WTC11 (cell line): Measurements from ENCODE around the gene PCBP3. TPM values are rescaled to one million over a fixed set of nuclear protein-coding genes. Genes with fewer than 3 reads are reported as not detected.

ENCODE experiments used
- ATAC-seq: fragments of 200-7000 bp; cut with Tn5 transposase; 2 replicates; pipeline ENCODE4 v1.10.0; 2021; ENCODE audit warnings: mild to moderate bottlenecking, moderate library complexity
- CTCF ChIA-PET: fragments of 300-600 bp; sonication (Branson Sonifier 250); formaldehyde crosslinking; loops from one replicate; lab custom pipeline; 2021; ENCODE audit warnings: antibody characterized with exemption; lab: Charles Lee
- POLR2A ChIA-PET: fragments of 350-600 bp; sonication (Branson Sonifier 250); formaldehyde crosslinking; loops from one replicate; lab custom pipeline; 2021; ENCODE audit warnings: antibody characterized with exemption; lab: Charles Lee
- DNase-seq: peaks from one replicate; pipeline ENCODE4 v3.0.0; 2021; ENCODE audit warnings: low spot score
- H3K27ac Mint-ChIP-seq: 2 replicates; pipeline ENCODE4 v1.8.0; 2021; ENCODE audit warnings: mixed read lengths
- H3K27me3 Mint-ChIP-seq: 2 replicates; pipeline ENCODE4 v1.8.0; 2021; ENCODE audit warnings: low read depth, mild to moderate bottlenecking, moderate library complexity, mixed read lengths
- H3K36me3 Mint-ChIP-seq: 2 replicates; pipeline ENCODE4 v1.8.0; 2021; ENCODE audit warnings: mixed read lengths
- H3K4me1 Mint-ChIP-seq: 2 replicates; pipeline ENCODE4 v1.8.0; 2022; ENCODE audit warnings: mixed read lengths
- H3K4me3 Mint-ChIP-seq: 2 replicates; pipeline ENCODE4 v1.8.0; 2021; ENCODE audit warnings: mild to moderate bottlenecking, moderate library complexity, mixed read lengths
- H3K9me3 Mint-ChIP-seq: 2 replicates; pipeline ENCODE4 v1.8.0; 2021; ENCODE audit warnings: mixed read lengths
- GABPB1 ChIP-seq: sonication (generic); formaldehyde crosslinking; IDR thresholded peaks from 2 replicates; pipeline ENCODE4 v1.8.1; 2023; ENCODE audit warnings: mild to moderate bottlenecking, missing genetic modification reagents
- JAZF1 ChIP-seq: fragments of 250-450 bp; sonication (Bioruptor Pico); IDR thresholded peaks from 2 replicates; pipeline ENCODE4 v1.9.0; 2021; ENCODE audit warnings: moderate library complexity, mild to moderate bottlenecking, inconsistent platforms
- JUN ChIP-seq: sonication (generic); formaldehyde crosslinking; IDR thresholded peaks from 2 replicates; pipeline ENCODE4 v1.8.0; 2023; ENCODE audit warnings: mild to moderate bottlenecking, missing genetic modification reagents
- NFATC4 ChIP-seq: fragments of 250-450 bp; sonication (Bioruptor Pico); IDR thresholded peaks from 2 replicates; pipeline ENCODE4 v1.9.0; 2021; ENCODE audit warnings: mild to moderate bottlenecking
- PRRX2 ChIP-seq: fragments of 250-450 bp; sonication (Bioruptor Pico); IDR thresholded peaks from 2 replicates; pipeline ENCODE4 v1.8.0; 2021; ENCODE audit warnings: mild to moderate bottlenecking
- SMAD3 ChIP-seq: sonication (generic); formaldehyde crosslinking; IDR thresholded peaks from 2 replicates; pipeline ENCODE4 v1.8.0; 2022; ENCODE audit warnings: missing genetic modification reagents, mild to moderate bottlenecking, borderline replicate concordance
- SMAD4 ChIP-seq: sonication (generic); formaldehyde crosslinking; IDR thresholded peaks from 2 replicates; pipeline ENCODE4 v1.8.0; 2022; ENCODE audit warnings: mild to moderate bottlenecking, missing genetic modification reagents
- ZBTB43 ChIP-seq: sonication (generic); formaldehyde crosslinking; IDR thresholded peaks from 2 replicates; pipeline ENCODE4 v1.8.1; 2023; ENCODE audit warnings: mild to moderate bottlenecking, missing genetic modification reagents
- ZNF232 ChIP-seq: sonication (generic); formaldehyde crosslinking; IDR thresholded peaks from 2 replicates; pipeline ENCODE4 v1.8.0; 2022; ENCODE audit warnings: mild to moderate bottlenecking, missing genetic modification reagents
- ZNF671 ChIP-seq: fragments of 250-450 bp; sonication (Bioruptor Pico); IDR thresholded peaks from 2 replicates; pipeline ENCODE4 v1.8.0; 2021; ENCODE audit warnings: mild to moderate bottlenecking
- total RNA-seq: library from RNA; stranded (reverse); gene quantifications from 3 replicates; pipeline ENCODE4 v1.2.3, GENCODE V29; 2021
- TF ChIP-seq, protein P1 (sequence below): sonication (generic); formaldehyde crosslinking; conservative IDR thresholded peaks from 2 replicates; pipeline ENCODE4 v1.8.1; 2023; ENCODE audit warnings: mild to moderate bottlenecking, low read depth, missing genetic modification reagents, moderate library complexity
- TF ChIP-seq, protein P2 (sequence below): sonication (generic); formaldehyde crosslinking; IDR thresholded peaks from 2 replicates; pipeline ENCODE4 v1.8.1; 2023; ENCODE audit warnings: mild to moderate bottlenecking, missing genetic modification reagents, moderate library complexity
- TF ChIP-seq, protein P3 (sequence below): fragments of 250-450 bp; sonication (Bioruptor Pico); IDR thresholded peaks from 2 replicates; pipeline ENCODE4 v1.9.0; 2021; ENCODE audit warnings: mild to moderate bottlenecking
- TF ChIP-seq, protein P4 (sequence below): sonication (generic); formaldehyde crosslinking; IDR thresholded peaks from 2 replicates; pipeline ENCODE4 v1.8.0; 2023; ENCODE audit warnings: missing genetic modification reagents, mild to moderate bottlenecking, borderline replicate concordance
- TF ChIP-seq, protein P5 (sequence below): fragments of 250-450 bp; sonication (Bioruptor Pico); IDR thresholded peaks from 2 replicates; pipeline ENCODE4 v1.9.0; 2021; ENCODE audit warnings: moderate library complexity, mild to moderate bottlenecking, inconsistent platforms, borderline replicate concordance
- TF ChIP-seq, protein P6 (sequence below): sonication (generic); formaldehyde crosslinking; IDR thresholded peaks from 2 replicates; pipeline ENCODE4 v1.8.0; 2022; ENCODE audit warnings: mild to moderate bottlenecking, missing genetic modification reagents
- TF ChIP-seq, protein P7 (sequence below): sonication (generic); formaldehyde crosslinking; IDR thresholded peaks from 2 replicates; pipeline ENCODE4 v1.8.0; 2023; ENCODE audit warnings: mild to moderate bottlenecking, missing genetic modification reagents

Gene PCBP3
- total RNA-seq, 1 experiment from 2014 or later: 8.5 TPM

DNA sequence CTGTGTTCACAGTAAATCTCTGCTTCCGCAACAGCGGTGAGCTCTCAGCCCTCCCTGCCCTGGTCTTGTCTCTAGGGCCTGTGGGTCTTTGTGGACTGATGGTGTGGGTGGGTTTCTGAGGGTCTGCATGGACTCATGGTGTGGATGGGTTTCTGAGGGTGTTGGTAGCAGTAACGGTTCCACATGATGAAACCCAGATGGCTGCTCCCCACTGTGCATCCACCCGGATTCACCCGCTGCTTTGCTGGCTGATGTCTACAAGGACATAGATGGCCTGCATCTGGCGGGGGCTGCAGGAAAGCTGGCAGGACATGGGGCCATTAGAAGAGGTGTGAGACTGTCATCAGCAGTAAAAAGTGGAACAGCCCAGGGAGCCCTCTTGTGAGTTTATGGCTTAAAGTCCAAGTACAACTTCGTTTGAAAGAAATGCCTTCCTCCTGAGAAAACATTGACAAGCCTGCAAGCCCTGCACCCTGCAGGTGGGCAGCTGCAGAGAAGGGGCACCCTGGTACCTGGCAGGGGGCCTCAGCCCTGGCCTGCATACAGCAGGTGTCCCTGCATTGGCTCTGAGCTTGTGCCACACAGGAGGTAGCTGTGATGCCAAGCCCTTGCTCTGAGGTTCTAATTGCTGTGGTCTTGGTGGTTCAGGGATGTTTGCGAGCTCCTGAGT is 181.2 kb downstream of the PCBP3 start (continued):
- TF ChIP-seq, protein P1, sequence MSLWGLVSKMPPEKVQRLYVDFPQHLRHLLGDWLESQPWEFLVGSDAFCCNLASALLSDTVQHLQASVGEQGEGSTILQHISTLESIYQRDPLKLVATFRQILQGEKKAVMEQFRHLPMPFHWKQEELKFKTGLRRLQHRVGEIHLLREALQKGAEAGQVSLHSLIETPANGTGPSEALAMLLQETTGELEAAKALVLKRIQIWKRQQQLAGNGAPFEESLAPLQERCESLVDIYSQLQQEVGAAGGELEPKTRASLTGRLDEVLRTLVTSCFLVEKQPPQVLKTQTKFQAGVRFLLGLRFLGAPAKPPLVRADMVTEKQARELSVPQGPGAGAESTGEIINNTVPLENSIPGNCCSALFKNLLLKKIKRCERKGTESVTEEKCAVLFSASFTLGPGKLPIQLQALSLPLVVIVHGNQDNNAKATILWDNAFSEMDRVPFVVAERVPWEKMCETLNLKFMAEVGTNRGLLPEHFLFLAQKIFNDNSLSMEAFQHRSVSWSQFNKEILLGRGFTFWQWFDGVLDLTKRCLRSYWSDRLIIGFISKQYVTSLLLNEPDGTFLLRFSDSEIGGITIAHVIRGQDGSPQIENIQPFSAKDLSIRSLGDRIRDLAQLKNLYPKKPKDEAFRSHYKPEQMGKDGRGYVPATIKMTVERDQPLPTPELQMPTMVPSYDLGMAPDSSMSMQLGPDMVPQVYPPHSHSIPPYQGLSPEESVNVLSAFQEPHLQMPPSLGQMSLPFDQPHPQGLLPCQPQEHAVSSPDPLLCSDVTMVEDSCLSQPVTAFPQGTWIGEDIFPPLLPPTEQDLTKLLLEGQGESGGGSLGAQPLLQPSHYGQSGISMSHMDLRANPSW (CRISPR knock-in tag): no peak
- no peak for TF ChIP-seq NFATC4 (CRISPR knock-in tag)
- TF ChIP-seq, protein P2, sequence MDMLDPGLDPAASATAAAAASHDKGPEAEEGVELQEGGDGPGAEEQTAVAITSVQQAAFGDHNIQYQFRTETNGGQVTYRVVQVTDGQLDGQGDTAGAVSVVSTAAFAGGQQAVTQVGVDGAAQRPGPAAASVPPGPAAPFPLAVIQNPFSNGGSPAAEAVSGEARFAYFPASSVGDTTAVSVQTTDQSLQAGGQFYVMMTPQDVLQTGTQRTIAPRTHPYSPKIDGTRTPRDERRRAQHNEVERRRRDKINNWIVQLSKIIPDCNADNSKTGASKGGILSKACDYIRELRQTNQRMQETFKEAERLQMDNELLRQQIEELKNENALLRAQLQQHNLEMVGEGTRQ (CRISPR knock-in tag): no peak
- TF ChIP-seq ZBTB43 (CRISPR knock-in tag): no peak
- no peak for TF ChIP-seq JUN (CRISPR knock-in tag)
- no peak for TF ChIP-seq JAZF1 (CRISPR knock-in tag)
- TF ChIP-seq ZNF671: no peak

DNA sequence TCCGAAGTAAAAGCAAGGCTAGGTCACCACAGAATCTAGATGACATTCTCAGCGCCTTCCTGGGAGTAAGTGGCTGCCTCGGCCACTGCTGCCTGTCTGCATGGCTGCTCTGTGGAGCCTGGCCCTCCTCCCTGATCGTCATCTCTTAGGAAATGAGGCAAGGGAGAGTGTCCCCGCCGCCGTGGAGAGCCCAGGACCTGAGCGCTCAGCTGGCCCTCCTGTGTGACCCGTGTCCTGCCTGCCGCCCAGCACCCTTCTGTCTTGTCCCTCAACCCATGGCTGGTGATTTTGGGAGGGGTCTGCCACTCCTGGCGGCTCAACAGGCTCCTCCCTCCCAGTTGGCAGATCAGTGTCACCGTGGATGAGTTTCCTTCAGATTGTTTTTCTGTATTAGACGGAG is 181.7 kb downstream of the PCBP3 start:
- Mint-ChIP-seq H3K9me3 (no peaks in the 10 kb centered on the region), H3K27me3 (no peaks in the 10 kb centered on the region), H3K4me3 (no peak overlapping the region), H3K36me3 (no peaks in the 10 kb centered on the region), H3K27ac (no peak overlapping the region), H3K4me1 (peaks cover 24% of the 10 kb centered on the region)
- POLR2A ChIA-PET: no interaction called here
- ATAC-seq: no peak
- DNase-seq: no peak
- TF ChIP-seq, protein P3, sequence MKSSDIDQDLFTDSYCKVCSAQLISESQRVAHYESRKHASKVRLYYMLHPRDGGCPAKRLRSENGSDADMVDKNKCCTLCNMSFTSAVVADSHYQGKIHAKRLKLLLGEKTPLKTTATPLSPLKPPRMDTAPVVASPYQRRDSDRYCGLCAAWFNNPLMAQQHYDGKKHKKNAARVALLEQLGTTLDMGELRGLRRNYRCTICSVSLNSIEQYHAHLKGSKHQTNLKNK (CRISPR knock-in tag): no peak
- TF ChIP-seq, protein P4, sequence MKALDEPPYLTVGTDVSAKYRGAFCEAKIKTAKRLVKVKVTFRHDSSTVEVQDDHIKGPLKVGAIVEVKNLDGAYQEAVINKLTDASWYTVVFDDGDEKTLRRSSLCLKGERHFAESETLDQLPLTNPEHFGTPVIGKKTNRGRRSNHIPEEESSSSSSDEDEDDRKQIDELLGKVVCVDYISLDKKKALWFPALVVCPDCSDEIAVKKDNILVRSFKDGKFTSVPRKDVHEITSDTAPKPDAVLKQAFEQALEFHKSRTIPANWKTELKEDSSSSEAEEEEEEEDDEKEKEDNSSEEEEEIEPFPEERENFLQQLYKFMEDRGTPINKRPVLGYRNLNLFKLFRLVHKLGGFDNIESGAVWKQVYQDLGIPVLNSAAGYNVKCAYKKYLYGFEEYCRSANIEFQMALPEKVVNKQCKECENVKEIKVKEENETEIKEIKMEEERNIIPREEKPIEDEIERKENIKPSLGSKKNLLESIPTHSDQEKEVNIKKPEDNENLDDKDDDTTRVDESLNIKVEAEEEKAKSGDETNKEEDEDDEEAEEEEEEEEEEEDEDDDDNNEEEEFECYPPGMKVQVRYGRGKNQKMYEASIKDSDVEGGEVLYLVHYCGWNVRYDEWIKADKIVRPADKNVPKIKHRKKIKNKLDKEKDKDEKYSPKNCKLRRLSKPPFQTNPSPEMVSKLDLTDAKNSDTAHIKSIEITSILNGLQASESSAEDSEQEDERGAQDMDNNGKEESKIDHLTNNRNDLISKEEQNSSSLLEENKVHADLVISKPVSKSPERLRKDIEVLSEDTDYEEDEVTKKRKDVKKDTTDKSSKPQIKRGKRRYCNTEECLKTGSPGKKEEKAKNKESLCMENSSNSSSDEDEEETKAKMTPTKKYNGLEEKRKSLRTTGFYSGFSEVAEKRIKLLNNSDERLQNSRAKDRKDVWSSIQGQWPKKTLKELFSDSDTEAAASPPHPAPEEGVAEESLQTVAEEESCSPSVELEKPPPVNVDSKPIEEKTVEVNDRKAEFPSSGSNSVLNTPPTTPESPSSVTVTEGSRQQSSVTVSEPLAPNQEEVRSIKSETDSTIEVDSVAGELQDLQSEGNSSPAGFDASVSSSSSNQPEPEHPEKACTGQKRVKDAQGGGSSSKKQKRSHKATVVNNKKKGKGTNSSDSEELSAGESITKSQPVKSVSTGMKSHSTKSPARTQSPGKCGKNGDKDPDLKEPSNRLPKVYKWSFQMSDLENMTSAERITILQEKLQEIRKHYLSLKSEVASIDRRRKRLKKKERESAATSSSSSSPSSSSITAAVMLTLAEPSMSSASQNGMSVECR (CRISPR knock-in tag): no peak
- no peak for TF ChIP-seq SMAD4 (CRISPR knock-in tag)
- TF ChIP-seq PRRX2: no peak
- TF ChIP-seq, protein P5, sequence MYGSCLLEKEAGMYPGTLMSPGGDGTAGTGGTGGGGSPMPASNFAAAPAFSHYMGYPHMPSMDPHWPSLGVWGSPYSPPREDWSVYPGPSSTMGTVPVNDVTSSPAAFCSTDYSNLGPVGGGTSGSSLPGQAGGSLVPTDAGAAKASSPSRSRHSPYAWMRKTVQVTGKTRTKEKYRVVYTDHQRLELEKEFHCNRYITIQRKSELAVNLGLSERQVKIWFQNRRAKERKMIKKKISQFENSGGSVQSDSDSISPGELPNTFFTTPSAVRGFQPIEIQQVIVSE (CRISPR knock-in tag): no peak
- TF ChIP-seq, protein P6, sequence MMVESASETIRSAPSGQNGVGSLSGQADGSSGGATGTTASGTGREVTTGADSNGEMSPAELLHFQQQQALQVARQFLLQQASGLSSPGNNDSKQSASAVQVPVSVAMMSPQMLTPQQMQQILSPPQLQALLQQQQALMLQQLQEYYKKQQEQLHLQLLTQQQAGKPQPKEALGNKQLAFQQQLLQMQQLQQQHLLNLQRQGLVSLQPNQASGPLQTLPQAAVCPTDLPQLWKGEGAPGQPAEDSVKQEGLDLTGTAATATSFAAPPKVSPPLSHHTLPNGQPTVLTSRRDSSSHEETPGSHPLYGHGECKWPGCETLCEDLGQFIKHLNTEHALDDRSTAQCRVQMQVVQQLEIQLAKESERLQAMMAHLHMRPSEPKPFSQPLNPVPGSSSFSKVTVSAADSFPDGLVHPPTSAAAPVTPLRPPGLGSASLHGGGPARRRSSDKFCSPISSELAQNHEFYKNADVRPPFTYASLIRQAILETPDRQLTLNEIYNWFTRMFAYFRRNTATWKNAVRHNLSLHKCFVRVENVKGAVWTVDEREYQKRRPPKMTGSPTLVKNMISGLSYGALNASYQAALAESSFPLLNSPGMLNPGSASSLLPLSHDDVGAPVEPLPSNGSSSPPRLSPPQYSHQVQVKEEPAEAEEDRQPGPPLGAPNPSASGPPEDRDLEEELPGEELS (CRISPR knock-in tag): no peak
- TF ChIP-seq, protein P7, sequence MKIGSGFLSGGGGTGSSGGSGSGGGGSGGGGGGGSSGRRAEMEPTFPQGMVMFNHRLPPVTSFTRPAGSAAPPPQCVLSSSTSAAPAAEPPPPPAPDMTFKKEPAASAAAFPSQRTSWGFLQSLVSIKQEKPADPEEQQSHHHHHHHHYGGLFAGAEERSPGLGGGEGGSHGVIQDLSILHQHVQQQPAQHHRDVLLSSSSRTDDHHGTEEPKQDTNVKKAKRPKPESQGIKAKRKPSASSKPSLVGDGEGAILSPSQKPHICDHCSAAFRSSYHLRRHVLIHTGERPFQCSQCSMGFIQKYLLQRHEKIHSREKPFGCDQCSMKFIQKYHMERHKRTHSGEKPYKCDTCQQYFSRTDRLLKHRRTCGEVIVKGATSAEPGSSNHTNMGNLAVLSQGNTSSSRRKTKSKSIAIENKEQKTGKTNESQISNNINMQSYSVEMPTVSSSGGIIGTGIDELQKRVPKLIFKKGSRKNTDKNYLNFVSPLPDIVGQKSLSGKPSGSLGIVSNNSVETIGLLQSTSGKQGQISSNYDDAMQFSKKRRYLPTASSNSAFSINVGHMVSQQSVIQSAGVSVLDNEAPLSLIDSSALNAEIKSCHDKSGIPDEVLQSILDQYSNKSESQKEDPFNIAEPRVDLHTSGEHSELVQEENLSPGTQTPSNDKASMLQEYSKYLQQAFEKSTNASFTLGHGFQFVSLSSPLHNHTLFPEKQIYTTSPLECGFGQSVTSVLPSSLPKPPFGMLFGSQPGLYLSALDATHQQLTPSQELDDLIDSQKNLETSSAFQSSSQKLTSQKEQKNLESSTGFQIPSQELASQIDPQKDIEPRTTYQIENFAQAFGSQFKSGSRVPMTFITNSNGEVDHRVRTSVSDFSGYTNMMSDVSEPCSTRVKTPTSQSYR (CRISPR knock-in tag): no peak
- no peak for TF ChIP-seq GABPB1 (CRISPR knock-in tag)
- no peak for TF ChIP-seq SMAD3 (CRISPR knock-in tag)
- no peak for TF ChIP-seq ZNF232 (CRISPR knock-in tag)
- CTCF ChIA-PET: interaction anchor here (0.7 to 0.9 kb wide), 2 partner anchors 55 to 516 kb away, joined by 3 read pairs; no protein-coding TSS in a partner anchor
